Liver (tissue), 9 donors: ENCODE measurements around the gene SHC3. TPM values are rescaled to one million over a fixed set of nuclear protein-coding genes. Genes with fewer than 3 reads are reported as not detected.

Source experiments
- DNase-seq: peaks from one replicate; pipeline ENCODE4 v3.0.0-alpha.2; 2017; ENCODE audit warnings: low spot score
- H3K27ac ChIP-seq, 2 donors: one replicate each; pipeline ENCODE4 v1.7.0; 2013; ENCODE audit warnings: inconsistent platforms in 2 of 2, low read length in 2 of 2, control low read depth in 1 of 2, low read depth in 1 of 2, mild to moderate bottlenecking in 1 of 2
- H3K27me3 ChIP-seq, 4 donors: one replicate each; pipeline versions ENCODE4 v1.6.1 to v1.7.0; 2013; ENCODE audit warnings: low read length in 3 of 4, inconsistent platforms in 1 of 4, mild to moderate bottlenecking in 1 of 4, moderate library complexity in 1 of 4; ENCODE audit not compliant: control insufficient read depth in 4 of 4, insufficient read depth in 4 of 4
- H3K36me3 ChIP-seq, 4 donors: one replicate each; pipeline versions ENCODE4 v1.6.1 to v1.7.0; 2013; ENCODE audit warnings: low read length in 3 of 4, mild to moderate bottlenecking in 3 of 4, low read depth in 1 of 4, moderate library complexity in 1 of 4; ENCODE audit not compliant: control insufficient read depth in 4 of 4, insufficient read depth in 3 of 4
- H3K4me1 ChIP-seq, 4 donors: one replicate each; pipeline versions ENCODE4 v1.6.1 to v1.7.0; 2013; ENCODE audit warnings: low read length in 3 of 4, mild to moderate bottlenecking in 3 of 4, moderate library complexity in 1 of 4; ENCODE audit not compliant: control insufficient read depth in 4 of 4, insufficient read depth in 4 of 4
- H3K4me3 ChIP-seq, 3 donors: one replicate each; pipeline versions ENCODE4 v1.6.1 to v1.7.0; 2013; ENCODE audit warnings: low read length in 3 of 3, control low read depth in 1 of 3, low read depth in 1 of 3, mild to moderate bottlenecking in 1 of 3
- H3K9ac ChIP-seq, 2 donors: one replicate each; pipeline ENCODE4 v1.7.0; 2013; ENCODE audit warnings: low read length in 2 of 2, mild to moderate bottlenecking in 2 of 2, moderate library complexity in 2 of 2, control low read depth in 1 of 2, low read depth in 1 of 2
- H3K9me3 ChIP-seq, 4 donors: one replicate each; pipeline versions ENCODE4 v1.6.1 to v1.7.0; 2013; ENCODE audit warnings: low read length in 3 of 4; ENCODE audit not compliant: control insufficient read depth in 4 of 4
- EGR1 ChIP-seq, 2 donors: IDR thresholded peaks; 2 replicates each; pipeline ENCODE4 v1.6.1; 2016 to 2018; ENCODE audit warnings: antibody characterized with exemption in 2 of 2, low read depth in 2 of 2
- FOXA1 ChIP-seq: IDR thresholded peaks from 2 replicates; pipeline ENCODE4 v1.6.1; 2016; ENCODE audit warnings: antibody characterized with exemption
- FOXA2 ChIP-seq: IDR thresholded peaks from 2 replicates; pipeline ENCODE4 v1.6.1; 2016; ENCODE audit warnings: antibody characterized with exemption
- GABPA ChIP-seq, 2 donors: IDR thresholded peaks in 1 of 2; conservative IDR thresholded peaks in 1 of 2; 2 replicates each; pipeline ENCODE4 v1.6.1; 2016; ENCODE audit warnings: antibody characterized with exemption in 2 of 2, mild to moderate bottlenecking in 1 of 2, moderate library complexity in 1 of 2
- HNF4A ChIP-seq, 2 donors: conservative IDR thresholded peaks; 2 replicates each; pipeline ENCODE4 v1.6.1; 2016; ENCODE audit warnings: antibody characterized with exemption in 2 of 2, mild to moderate bottlenecking in 2 of 2
- HNF4G ChIP-seq: IDR thresholded peaks from 2 replicates; pipeline ENCODE4 v1.6.1; 2016; ENCODE audit warnings: antibody characterized with exemption
- JUND ChIP-seq, 2 donors: IDR thresholded peaks; 2 replicates each; pipeline ENCODE4 v1.6.1; 2016; ENCODE audit warnings: antibody characterized with exemption in 2 of 2
- RAD21 ChIP-seq, 2 donors: IDR thresholded peaks; 2 replicates each; pipeline ENCODE4 v1.6.1; 2016; ENCODE audit warnings: antibody characterized with exemption in 2 of 2, mild to moderate bottlenecking in 2 of 2
- REST ChIP-seq: IDR thresholded peaks from 2 replicates; pipeline ENCODE4 v1.6.1; 2016; ENCODE audit warnings: antibody characterized with exemption, mild to moderate bottlenecking
- RXRA ChIP-seq, 2 donors: IDR thresholded peaks; 2 replicates each; pipeline ENCODE4 v1.6.1; 2017 to 2018; ENCODE audit warnings: antibody characterized with exemption in 2 of 2, mild to moderate bottlenecking in 1 of 2
- SP1 ChIP-seq: IDR thresholded peaks from 2 replicates; pipeline ENCODE4 v1.6.1; 2018; ENCODE audit warnings: antibody characterized with exemption, mild to moderate bottlenecking
- TAF1 ChIP-seq: conservative IDR thresholded peaks from 2 replicates; pipeline ENCODE4 v1.6.1; 2016; ENCODE audit warnings: antibody characterized with exemption, mild to moderate bottlenecking
- ZBTB33 ChIP-seq: IDR thresholded peaks from 2 replicates; pipeline ENCODE4 v1.6.1; 2016; ENCODE audit warnings: antibody characterized with exemption
- WGBS: extraction: QIAGEN DNeasy Blood & Tissue Kit; methylation state at CpG from one replicate; pipeline ENCODE4 v1.1.7; 2013; 5-methylcytosine and 5-hydroxymethylcytosine counted together
- polyA plus RNA-seq, 2 donors: library from polyadenylated mRNA; stranded (reverse) in 1 of 2; unstranded in 1 of 2; fragments of 200-250 nt in 1 of 2; fragments of >200 nt in 1 of 2; fragmentation: Nextera tagmentation in 1 of 2; extraction: Ambion mirVana in 1 of 2; gene quantifications; one replicate each; pipeline versions ENCODE4 v1.2.1 to v1.2.3, GENCODE V29; 2013 to 2015
- total RNA-seq, 2 donors: library from RNA; depleted of rRNA; stranded (reverse); fragments of >200 nt; gene quantifications; one replicate each; pipeline ENCODE4 v1.2.3, GENCODE V29; 2014
- TF ChIP-seq, protein P1 (sequence below): IDR thresholded peaks from 2 replicates; pipeline ENCODE4 v1.6.1; 2016; ENCODE audit warnings: antibody characterized with exemption
- TF ChIP-seq, protein P2 (sequence below): IDR thresholded peaks from 2 replicates; pipeline ENCODE4 v1.6.1; 2016; ENCODE audit warnings: antibody characterized with exemption
- donor health status: healthy.
- donor health status: healthy.
- donor health status: healthy.
- donor health status: healthy.
- donor health status: healthy.

The SHC3 gene
- total and polyA plus RNA-seq, 4 donors: 0.03 to 0.08 (median 0.04) TPM

DNA sequence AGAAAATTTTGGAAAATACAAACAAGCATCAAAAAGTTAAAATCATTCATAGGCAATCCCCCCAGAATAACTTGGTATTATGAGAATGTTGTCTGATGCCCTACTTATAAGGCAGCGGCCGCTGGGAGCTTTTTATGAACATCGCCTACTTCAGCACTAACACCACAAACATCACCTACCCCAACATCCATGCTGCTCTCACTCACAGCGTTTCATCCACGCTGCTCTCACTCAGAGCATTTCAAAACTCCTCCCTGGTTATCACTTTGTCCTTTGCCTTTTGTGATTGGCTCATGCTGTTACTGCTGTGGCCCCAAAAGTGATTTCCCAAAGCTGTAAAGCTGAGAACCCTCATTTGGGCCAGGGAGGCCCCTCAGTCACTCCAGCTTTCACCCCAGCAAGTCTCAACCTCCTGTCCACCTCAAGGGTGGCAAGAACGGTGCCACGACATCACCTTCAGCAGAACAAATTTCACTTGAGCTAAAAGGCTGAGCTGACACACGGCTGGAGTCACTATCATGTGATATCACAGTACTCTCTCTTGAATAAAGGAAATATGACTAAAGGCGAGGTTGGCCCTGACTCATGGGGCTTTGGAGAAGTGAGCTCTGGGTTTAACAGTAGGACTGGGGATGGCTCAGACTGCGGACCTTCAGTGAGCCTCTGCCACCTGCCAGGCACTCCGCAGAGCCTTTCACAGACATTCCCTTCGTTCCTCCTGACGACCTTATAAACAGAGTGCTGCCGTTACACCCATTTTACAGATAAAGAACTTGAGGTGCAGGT, 25.2 kb downstream of the SHC3 start (continued):
- TF ChIP-seq, protein P1, sequence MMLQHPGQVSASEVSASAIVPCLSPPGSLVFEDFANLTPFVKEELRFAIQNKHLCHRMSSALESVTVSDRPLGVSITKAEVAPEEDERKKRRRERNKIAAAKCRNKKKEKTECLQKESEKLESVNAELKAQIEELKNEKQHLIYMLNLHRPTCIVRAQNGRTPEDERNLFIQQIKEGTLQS: no peak
- no peak for TF ChIP-seq HNF4G
- TF ChIP-seq RAD21 (IDR thresholded peaks at IDR 0.05): no peak
- no peak for TF ChIP-seq JUND (IDR thresholded peaks at IDR 0.05)

DNA sequence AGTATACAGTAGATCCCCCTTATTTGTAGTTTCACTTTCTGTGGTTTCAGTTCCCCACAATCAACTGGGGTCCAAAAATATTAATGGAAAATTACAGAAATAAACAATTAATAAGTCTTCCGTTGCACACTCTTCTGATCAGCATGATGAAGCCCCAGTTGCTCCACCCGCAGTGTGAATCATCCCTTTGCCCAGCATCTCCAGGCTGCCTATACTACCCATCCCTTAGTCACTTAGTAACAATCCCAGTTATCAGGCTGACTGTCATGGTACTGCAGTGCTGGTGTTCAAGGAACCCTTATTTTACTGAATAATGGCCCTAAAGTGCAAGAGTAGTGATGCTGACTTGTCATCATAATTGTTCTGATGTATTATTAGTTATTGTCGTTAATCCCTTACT, 28.9 kb downstream of the SHC3 start:
- no peaks in the 10 kb centered on the region for H3K9me3 ChIP-seq

More for the DNA sequence above, 28.9 kb downstream of the SHC3 start:
- Histone ChIP-seq H3K4me1 (no peaks in the 10 kb centered on the region), H3K27me3 (no peaks in the 10 kb centered on the region), H3K36me3 (no peaks in the 10 kb centered on the region), H3K4me3 (no peak overlapping the region), H3K27ac (no peak overlapping the region), H3K9ac (no peak overlapping the region)
- TF ChIP-seq FOXA2 (no peak), ZBTB33 (no peak), GABPA (IDR thresholded peaks at IDR 0.05 in 1 of 2, conservative IDR thresholded peaks at IDR 0.05 in 1 of 2) (no peak), SP1 (no peak), REST (no peak), EGR1 (IDR thresholded peaks at IDR 0.05; ENCODE audit: low read depth in 2 of 2) (no peak), FOXA1 (no peak), JUND (IDR thresholded peaks at IDR 0.05) (no peak), RXRA (IDR thresholded peaks at IDR 0.05) (no peak), TAF1 (no peak), RAD21 (IDR thresholded peaks at IDR 0.05) (no peak), HNF4A (conservative IDR thresholded peaks at IDR 0.05) (no peak)
- TF ChIP-seq, protein P2, sequence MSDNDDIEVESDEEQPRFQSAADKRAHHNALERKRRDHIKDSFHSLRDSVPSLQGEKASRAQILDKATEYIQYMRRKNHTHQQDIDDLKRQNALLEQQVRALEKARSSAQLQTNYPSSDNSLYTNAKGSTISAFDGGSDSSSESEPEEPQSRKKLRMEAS: no peak
- TF ChIP-seq, protein P1: no peak
- 90% methylated on average over 3 of the region's 3 CpGs for WGBS
- DNase-seq: no peak
